ENCODE results near the gene COL5A1.
A peak's percentile ranks its signal among the peaks of the same experiment; 100 is the strongest.

COL5A1 gene

GRCh38 chr9:134669399-134669955 lies 27.9 kb downstream of the COL5A1 start:
- ATAC-seq: peak; percentile 27
- TF ChIP-seq ZNF8 (CRISPR knock-in tag; IDR thresholded peaks at IDR 0.05): no peak
- no peak for TF ChIP-seq RARB (CRISPR knock-in tag; IDR thresholded peaks at IDR 0.05)
- no peak for TF ChIP-seq ZNF70 (CRISPR knock-in tag; IDR thresholded peaks at IDR 0.05)
- no peak for TF ChIP-seq ZFP3 (CRISPR knock-in tag; IDR thresholded peaks at IDR 0.05)
- no peak for TF ChIP-seq TOX (CRISPR knock-in tag; IDR thresholded peaks at IDR 0.05; ENCODE audit: borderline replicate concordance)
- no peak for TF ChIP-seq PPARA (CRISPR knock-in tag; IDR thresholded peaks at IDR 0.05; ENCODE audit: borderline replicate concordance)
- no peak for TF ChIP-seq POU6F1 (CRISPR knock-in tag; IDR thresholded peaks at IDR 0.05; ENCODE audit: borderline replicate concordance, low read depth)
- no peak for TF ChIP-seq ESRRG (CRISPR knock-in tag; IDR thresholded peaks at IDR 0.05)
- no peak for TF ChIP-seq BACH2 (CRISPR knock-in tag; IDR thresholded peaks at IDR 0.05; ENCODE audit: borderline replicate concordance)
- no peak for TF ChIP-seq SNAI2 (CRISPR knock-in tag; IDR thresholded peaks at IDR 0.05)
- TF ChIP-seq ZNF565 (CRISPR knock-in tag; conservative IDR thresholded peaks at IDR 0.05; ENCODE audit: low read depth): no peak
- TF ChIP-seq CSDC2 (CRISPR knock-in tag; IDR thresholded peaks at IDR 0.05): no peak
- TF ChIP-seq CREB5 (CRISPR knock-in tag; IDR thresholded peaks at IDR 0.05; ENCODE audit: low read depth): no peak
- TF ChIP-seq TSHZ2 (CRISPR knock-in tag; IDR thresholded peaks at IDR 0.05): no peak
- no peak for TF ChIP-seq TCF4 (CRISPR knock-in tag; IDR thresholded peaks at IDR 0.05; ENCODE audit: borderline replicate concordance)
- no peak for TF ChIP-seq PATZ1 (CRISPR knock-in tag; IDR thresholded peaks at IDR 0.05; ENCODE audit: borderline replicate concordance)
- no peak for TF ChIP-seq CSRNP3 (CRISPR knock-in tag; IDR thresholded peaks at IDR 0.05)
- TF ChIP-seq ARNTL (CRISPR knock-in tag; IDR thresholded peaks at IDR 0.05; ENCODE audit: borderline replicate concordance, low read depth): no peak
- TF ChIP-seq ZC3H10 (CRISPR knock-in tag; IDR thresholded peaks at IDR 0.05): no peak

- TF ChIP-seq SNAI2 (CRISPR knock-in tag; IDR thresholded peaks at IDR 0.05): no peak
- TF ChIP-seq ZNF565 (CRISPR knock-in tag; conservative IDR thresholded peaks at IDR 0.05; ENCODE audit: low read depth): no peak
- no peak; the same call in 1 of the 2 replicates for TF ChIP-seq CREB5 (CRISPR knock-in tag; IDR thresholded peaks at IDR 0.05; ENCODE audit: low read depth)
- TF ChIP-seq TSHZ2 (CRISPR knock-in tag; IDR thresholded peaks at IDR 0.05): no peak
- no peak for TF ChIP-seq ZNF70 (CRISPR knock-in tag; IDR thresholded peaks at IDR 0.05)
- TF ChIP-seq ISL1 (CRISPR knock-in tag; IDR thresholded peaks at IDR 0.05): peak; percentile 77
- peak; percentile 78 for ATAC-seq
Observed at GRCh38 chr9:134670042-134670525, 28.5 kb downstream of the COL5A1 start.

Data from SK-N-SH treated with all-trans-retinoic acid at 6 μM for 48 hours (cell line).